ENCODE results near the gene RAB26.

RAB26 gene

GRCh38 chr16:2180962-2181923 is 32.8 kb downstream of the RAB26 start:
- H3K4me3 ChIP-seq (ENCODE audit: low read depth, low read length) = no peak overlapping the region
- TF ChIP-seq CTCF (IDR thresholded peaks at IDR 0.05; ENCODE audit: low read depth, low read length, missing control alignments) = no peak

GRCh38 chr16:2181952-2182351 is 33.5 kb downstream of the RAB26 start:
- no peak for TF ChIP-seq CTCF (IDR thresholded peaks at IDR 0.05; ENCODE audit: low read depth, low read length, missing control alignments)
- no peak for DNase-seq (ENCODE audit: low read depth)

More at GRCh38 chr16:2180962-2181923, 32.8 kb downstream of the RAB26 start:
- in situ Hi-C loops (cut with HindIII; ENCODE audit: low sequenced_read_pairs) = no loop called here
- no peak for DNase-seq (ENCODE audit: low read depth)

GRCh38 chr16:2183671-2184070 is 35.2 kb downstream of the RAB26 start:
- no peak overlapping the region for H3K4me3 ChIP-seq (ENCODE audit: low read depth, low read length)
- in situ Hi-C loops (cut with HindIII; ENCODE audit: low sequenced_read_pairs) = no loop called here
- no peak for DNase-seq (ENCODE audit: low read depth)
- TF ChIP-seq CTCF (IDR thresholded peaks at IDR 0.05; ENCODE audit: low read depth, low read length, missing control alignments) = no peak

More at GRCh38 chr16:2181952-2182351, 33.5 kb downstream of the RAB26 start:
- H3K4me3 ChIP-seq (ENCODE audit: low read depth, low read length) = no peak overlapping the region
- in situ Hi-C loops (cut with HindIII; ENCODE audit: low sequenced_read_pairs) = no loop called here

- no peak for TF ChIP-seq CTCF (IDR thresholded peaks at IDR 0.05; ENCODE audit: low read depth, low read length, missing control alignments)
These were observed 35.9 kb downstream of the RAB26 start for GRCh38 chr16:2184346-2184745.

GRCh38 chr16:2184962-2185361 is 36.5 kb downstream of the RAB26 start:
- in situ Hi-C loops (cut with HindIII; ENCODE audit: low sequenced_read_pairs) = no loop called here
- no peak for TF ChIP-seq CTCF (IDR thresholded peaks at IDR 0.05; ENCODE audit: low read depth, low read length, missing control alignments)
- DNase-seq (ENCODE audit: low read depth) = no peak
- no peak overlapping the region for H3K4me3 ChIP-seq (ENCODE audit: low read depth, low read length)

More at GRCh38 chr16:2184346-2184745, 35.9 kb downstream of the RAB26 start:
- in situ Hi-C loops (cut with HindIII; ENCODE audit: low sequenced_read_pairs) = no loop called here
- no peak overlapping the region for H3K4me3 ChIP-seq (ENCODE audit: low read depth, low read length)
- DNase-seq (ENCODE audit: low read depth) = no peak

GRCh38 chr16:2186064-2186463 is 37.6 kb downstream of the RAB26 start:
- no peak overlapping the region for H3K4me3 ChIP-seq (ENCODE audit: low read depth, low read length)
- in situ Hi-C loops (cut with HindIII; ENCODE audit: low sequenced_read_pairs) = no loop called here
- DNase-seq (ENCODE audit: low read depth) = no peak
- no peak for TF ChIP-seq CTCF (IDR thresholded peaks at IDR 0.05; ENCODE audit: low read depth, low read length, missing control alignments)
